GM12873 (cell line): ENCODE data around the gene MRPL53.

Experiments
- CTCF ChIP-seq: IDR thresholded peaks from 2 replicates; pipeline ENCODE4 v1.5.1; 2012; ENCODE audit warnings: low read depth, mild to moderate bottlenecking, moderate library complexity, low read length, control low read depth; ENCODE audit not compliant: insufficient read depth; ENCODE audit errors: missing control alignments

Gene MRPL53

GRCh38 chr2:74481961-74482800 lies 9.7 kb upstream of the MRPL53 start:
- TF ChIP-seq CTCF: peak; percentile 14

- TF ChIP-seq CTCF: no peak
Observed at GRCh38 chr2:74481431-74481830, 9.0 kb upstream of the MRPL53 start.

- peak; percentile 63 for TF ChIP-seq CTCF
Observed at GRCh38 chr2:74474899-74475298, 2.4 kb upstream of the MRPL53 start.

GRCh38 chr2:74474481-74474880 lies 2.0 kb upstream of the MRPL53 start:
- no peak for TF ChIP-seq CTCF

- no peak for TF ChIP-seq CTCF
Observed at GRCh38 chr2:74472945-74473258, 422 bp upstream of the MRPL53 start.

GRCh38 chr2:74471332-74472065 lies 981 bp downstream of the MRPL53 start:
- no peak for TF ChIP-seq CTCF

- no peak for TF ChIP-seq CTCF
Observed at GRCh38 chr2:74464406-74464805, 8.1 kb downstream of the MRPL53 start.
